CD4-positive, alpha-beta T cell treated with Interleukin-4 for 4 hours (primary cell): Measurements from ENCODE around the gene MAP1LC3B2.

Experiments used
- DNase-seq: peaks from one replicate; pipeline ENCODE4 v3.0.0-alpha.2; 2020

MAP1LC3B2 gene

GRCh38 chr12:116616536-116617248, 57.5 kb downstream of the MAP1LC3B2 start:
- no peak for DNase-seq

- no peak for DNase-seq
Observed at GRCh38 chr12:116619246-116619645, 60.1 kb downstream of the MAP1LC3B2 start.

- no peak for DNase-seq
Observed at GRCh38 chr12:116620124-116620491, 60.9 kb downstream of the MAP1LC3B2 start.

GRCh38 chr12:116620492-116621191, 61.5 kb downstream of the MAP1LC3B2 start:
- DNase-seq, result no peak

GRCh38 chr12:116621194-116621593, 62.0 kb downstream of the MAP1LC3B2 start:
- no peak for DNase-seq

GRCh38 chr12:116624516-116624915, 65.3 kb downstream of the MAP1LC3B2 start:
- DNase-seq, result no peak

- no peak for DNase-seq
Observed at GRCh38 chr12:116626153-116626552, 67.0 kb downstream of the MAP1LC3B2 start.
